ENCODE data around the gene IMMT.

DNA sequence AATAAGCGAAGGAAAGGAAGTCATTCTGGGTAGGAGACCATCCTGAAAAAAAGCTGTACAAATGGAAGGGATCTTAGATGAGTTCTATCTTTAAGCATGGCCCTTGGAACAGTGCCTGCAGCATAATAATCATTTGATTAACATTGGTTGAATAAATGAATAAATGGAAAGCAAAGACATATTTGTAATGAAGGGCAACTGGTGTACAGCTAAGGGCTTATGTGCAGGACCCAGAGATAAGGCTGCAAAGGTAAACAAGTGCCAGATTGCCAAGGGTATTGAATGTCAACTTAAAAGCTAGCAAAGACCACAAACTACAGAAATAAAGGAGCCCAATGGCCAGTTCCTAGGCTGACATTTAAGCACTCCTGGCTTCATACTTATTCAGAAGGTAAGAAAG lies 19.4 kb downstream of the IMMT start:
- TF ChIP-seq POLR2AphosphoS5 (IDR thresholded peaks at IDR 0.05; ENCODE audit: low read depth, low read length) (no peak), POLR2A (IDR thresholded peaks at IDR 0.05; ENCODE audit: low read depth, low read length) (no peak), TAF1 (IDR thresholded peaks at IDR 0.05; ENCODE audit: low read depth, low read length) (no peak), SPI1 (IDR thresholded peaks at IDR 0.05; ENCODE audit: low read depth, low read length) (no peak), PAX5 (IDR thresholded peaks at IDR 0.05; ENCODE audit: insufficient read depth, low read length, severe bottlenecking) (no peak)

Measured in GM12891 (cell line).